ENCODE results near the gene AHRR. TPM values are rescaled to one million over a fixed set of nuclear protein-coding genes. Genes with fewer than 3 reads are reported as not detected.

The AHRR gene
- polyA plus RNA-seq, 2 of the 4 experiments (the other 2 are of a cell fraction), result 1.2 to 1.7 TPM

DNA sequence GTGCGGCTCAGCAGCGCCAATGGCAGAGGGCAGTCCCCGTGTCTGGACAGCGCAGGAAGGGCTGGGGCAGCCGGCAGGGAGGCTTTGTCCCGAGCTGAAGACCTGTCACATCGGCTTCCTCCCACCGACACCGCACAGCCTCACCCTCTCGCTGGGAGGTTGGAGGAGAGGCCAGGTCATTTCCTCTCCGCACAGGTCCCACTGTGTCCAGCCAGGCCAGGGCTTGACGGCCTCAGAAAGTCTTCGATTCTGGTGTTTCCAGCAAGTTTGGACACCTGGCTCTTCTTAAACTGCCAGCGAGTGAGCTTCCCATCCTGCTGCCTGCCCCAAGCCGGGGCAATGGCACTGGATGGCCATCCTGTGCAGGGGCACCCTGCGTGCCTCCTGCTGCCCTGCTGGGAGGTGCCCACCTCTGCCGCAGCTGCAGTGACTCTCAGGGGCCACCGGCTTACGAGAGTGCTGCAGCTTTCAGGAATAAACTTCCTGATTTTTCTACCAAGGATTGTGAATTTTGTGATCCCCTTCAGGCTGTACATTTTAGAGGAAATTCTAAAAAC, 33.9 kb downstream of the AHRR start (continued):
- TF ChIP-seq HOXB13 (CRISPR knock-in tag; IDR thresholded peaks at IDR 0.05; ENCODE audit: low read depth), result no peak
- TF ChIP-seq GATA3 (IDR thresholded peaks at IDR 0.05; ENCODE audit: borderline replicate concordance), result no peak

DNA sequence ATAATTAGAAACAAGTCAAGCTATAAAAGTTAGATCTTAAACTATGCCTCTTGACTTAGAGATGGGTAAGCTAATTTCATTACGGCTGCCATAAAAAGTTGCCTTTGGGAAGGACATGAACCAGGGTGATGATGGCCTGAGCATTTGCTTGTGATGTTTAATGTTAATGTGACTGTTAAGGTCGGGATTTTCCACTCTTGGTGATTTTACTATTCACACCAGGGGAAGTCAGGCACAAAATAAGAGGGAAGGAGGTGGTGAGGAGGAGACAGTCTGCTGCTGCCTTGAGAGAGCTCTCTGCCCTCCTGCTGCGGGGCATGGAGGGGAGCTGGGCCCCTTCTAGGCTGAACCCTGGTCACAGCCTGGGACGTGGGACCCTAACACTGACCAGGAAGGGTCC, 34.4 kb downstream of the AHRR start:
- POLR2A ChIA-PET, result no interaction called here
- 81% methylated on average over 4 of the region's 4 CpGs for WGBS (ENCODE audit: missing lambda C conversion rate)

DNA sequence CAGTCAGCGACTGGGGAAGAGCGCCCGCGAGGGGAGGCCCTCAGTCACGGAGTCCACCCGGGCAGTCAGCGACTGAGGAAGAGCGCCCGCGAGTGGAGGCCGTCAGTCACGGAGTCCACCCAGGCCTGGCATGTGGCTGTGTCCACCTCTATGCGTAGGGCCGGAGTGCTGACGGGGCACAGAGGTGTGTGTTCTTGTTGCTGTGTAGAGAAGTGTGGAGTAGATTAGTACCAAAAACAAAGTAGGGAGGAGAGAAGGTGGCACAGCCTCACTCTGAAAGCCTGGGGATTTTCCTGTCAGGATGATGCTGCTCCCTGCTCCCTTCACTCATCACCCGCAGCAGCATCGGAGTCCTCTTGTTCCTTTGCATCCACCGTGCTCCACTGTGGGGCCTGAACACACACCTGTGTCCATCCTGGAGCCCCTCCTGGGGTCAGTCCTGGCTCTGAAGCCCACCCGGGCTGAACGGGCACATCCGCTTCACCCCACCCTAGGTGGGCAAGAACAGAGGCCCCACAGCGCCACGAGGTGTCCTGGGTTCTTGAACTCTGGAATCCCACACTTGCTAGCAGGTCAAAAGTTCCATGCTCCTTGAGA, 37.9 kb downstream of the AHRR start:
- Histone ChIP-seq H3K4me2 (no peak overlapping the region), H3K27ac (no peak overlapping the region), H3K4me1 (no peaks in the 10 kb centered on the region), H3K4me3 (no peak overlapping the region), H3K9me3 (peaks cover 8% of the 10 kb centered on the region; the same call in 1 of the 3 replicates)
- FAIRE-seq (no peak), ATAC-seq (no peak), DNase-seq (ENCODE audit: low read depth in 1 of 2, low spot score in 1 of 2) (no peak)
- 88% methylated on average over 13 of the region's 23 CpGs for WGBS (ENCODE audit: missing lambda C conversion rate)
- ChIA-PET CTCF (no interaction called here), POLR2A (no interaction called here)
- TF ChIP-seq CHD2 (IDR thresholded peaks at IDR 0.05; ENCODE audit: low read length, partially characterized antibody) (no peak), NPAS2 (CRISPR knock-in tag; IDR thresholded peaks at IDR 0.05; ENCODE audit: borderline replicate concordance) (no peak), CBX2 (IDR thresholded peaks at IDR 0.05; ENCODE audit: borderline replicate concordance, low read depth) (no peak), TP53 (CRISPR knock-in tag; IDR thresholded peaks at IDR 0.05) (no peak), MAZ (IDR thresholded peaks at IDR 0.05; ENCODE audit: borderline replicate concordance, low read depth, low read length) (no peak), ESRRA (IDR thresholded peaks at IDR 0.05; ENCODE audit: borderline replicate concordance, low read length) (no peak), RFX5 (IDR thresholded peaks at IDR 0.05) (no peak), KDM1A (IDR thresholded peaks at IDR 0.05; ENCODE audit: low read depth) (no peak), RNF2 (IDR thresholded peaks at IDR 0.05; ENCODE audit: borderline replicate concordance, low read depth) (no peak), PHF8 (IDR thresholded peaks at IDR 0.05; ENCODE audit: borderline replicate concordance, low read depth) (no peak), EP300 (IDR thresholded peaks at IDR 0.05) (no peak), EHMT2 (IDR thresholded peaks at IDR 0.05; ENCODE audit: low read depth) (no peak), KDM5A (IDR thresholded peaks at IDR 0.05) (no peak), HOXB13 (CRISPR knock-in tag; IDR thresholded peaks at IDR 0.05; ENCODE audit: low read depth) (no peak), POLR2A (IDR thresholded peaks at IDR 0.05; ENCODE audit: low read length) (no peak), MYC (IDR thresholded peaks at IDR 0.05; ENCODE audit: borderline replicate concordance, low read length) (no peak)
- TF ChIP-seq, protein P1, sequence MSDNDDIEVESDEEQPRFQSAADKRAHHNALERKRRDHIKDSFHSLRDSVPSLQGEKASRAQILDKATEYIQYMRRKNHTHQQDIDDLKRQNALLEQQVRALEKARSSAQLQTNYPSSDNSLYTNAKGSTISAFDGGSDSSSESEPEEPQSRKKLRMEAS (IDR thresholded peaks at IDR 0.05), result no peak
- TF ChIP-seq, protein P2, sequence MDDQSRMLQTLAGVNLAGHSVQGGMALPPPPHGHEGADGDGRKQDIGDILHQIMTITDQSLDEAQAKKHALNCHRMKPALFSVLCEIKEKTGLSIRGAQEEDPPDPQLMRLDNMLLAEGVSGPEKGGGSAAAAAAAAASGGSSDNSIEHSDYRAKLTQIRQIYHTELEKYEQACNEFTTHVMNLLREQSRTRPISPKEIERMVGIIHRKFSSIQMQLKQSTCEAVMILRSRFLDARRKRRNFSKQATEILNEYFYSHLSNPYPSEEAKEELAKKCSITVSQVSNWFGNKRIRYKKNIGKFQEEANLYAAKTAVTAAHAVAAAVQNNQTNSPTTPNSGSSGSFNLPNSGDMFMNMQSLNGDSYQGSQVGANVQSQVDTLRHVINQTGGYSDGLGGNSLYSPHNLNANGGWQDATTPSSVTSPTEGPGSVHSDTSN (IDR thresholded peaks at IDR 0.05), result no peak
- TF ChIP-seq, protein P3, sequence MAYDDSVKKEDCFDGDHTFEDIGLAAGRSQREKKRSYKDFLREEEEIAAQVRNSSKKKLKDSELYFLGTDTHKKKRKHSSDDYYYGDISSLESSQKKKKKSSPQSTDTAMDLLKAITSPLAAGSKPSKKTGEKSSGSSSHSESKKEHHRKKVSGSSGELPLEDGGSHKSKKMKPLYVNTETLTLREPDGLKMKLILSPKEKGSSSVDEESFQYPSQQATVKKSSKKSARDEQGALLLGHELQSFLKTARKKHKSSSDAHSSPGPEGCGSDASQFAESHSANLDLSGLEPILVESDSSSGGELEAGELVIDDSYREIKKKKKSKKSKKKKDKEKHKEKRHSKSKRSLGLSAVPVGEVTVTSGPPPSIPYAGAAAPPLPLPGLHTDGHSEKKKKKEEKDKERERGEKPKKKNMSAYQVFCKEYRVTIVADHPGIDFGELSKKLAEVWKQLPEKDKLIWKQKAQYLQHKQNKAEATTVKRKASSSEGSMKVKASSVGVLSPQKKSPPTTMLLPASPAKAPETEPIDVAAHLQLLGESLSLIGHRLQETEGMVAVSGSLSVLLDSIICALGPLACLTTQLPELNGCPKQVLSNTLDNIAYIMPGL (CRISPR knock-in tag; IDR thresholded peaks at IDR 0.05; ENCODE audit: borderline replicate concordance), result no peak

More for the DNA sequence above, 34.4 kb downstream of the AHRR start:
- no peak overlapping the region for H3K4me3 ChIP-seq
- H3K4me2 ChIP-seq, result no peak overlapping the region
- DNase-seq (ENCODE audit: low read depth in 1 of 2, low spot score in 1 of 2), result no peak
- CTCF ChIA-PET, result interaction anchor here (0.6 to 3.1 kb wide), 4 partner anchors 12 to 39 kb away, joined by 3 to 13 read pairs (median 3); partner anchors contain the start of gene AHRR
- H3K27ac ChIP-seq, result no peak overlapping the region
- FAIRE-seq, result no peak
- H3K9me3 ChIP-seq, result no peaks in the 10 kb centered on the region
- H3K4me1 ChIP-seq, result no peaks in the 10 kb centered on the region
- ATAC-seq, result no peak
- TF ChIP-seq ZFP36 (IDR thresholded peaks at IDR 0.05; ENCODE audit: borderline replicate concordance, partially characterized antibody), result no peak
- no peak for TF ChIP-seq CHD4 (IDR thresholded peaks at IDR 0.05; ENCODE audit: borderline replicate concordance)
- TF ChIP-seq TFCP2L1 (CRISPR knock-in tag; IDR thresholded peaks at IDR 0.05), result no peak
